SK-N-SH treated with all-trans-retinoic acid at 6 μM for 48 hours (cell line): ENCODE results near the gene RASSF4.

ENCODE experiments used
- ATAC-seq: fragments of 200-7000 bp; cut with Tn5 transposase; 3 replicates; pipeline ENCODE4 v1.9.1; 2020; ENCODE audit warnings: mild to moderate bottlenecking, moderate library complexity
- ARNTL ChIP-seq: fragments of 450-650 bp; formaldehyde crosslinking; IDR thresholded peaks from 2 replicates; pipeline ENCODE4 v1.5.0; 2020; ENCODE audit warnings: low read depth, mild to moderate bottlenecking, moderate library complexity, borderline replicate concordance
- BACH2 ChIP-seq: fragments of 250-450 bp; sonication (Bioruptor Pico); IDR thresholded peaks from 2 replicates; pipeline ENCODE4 v1.9.0; 2021; ENCODE audit warnings: mild to moderate bottlenecking, borderline replicate concordance
- ESRRG ChIP-seq: fragments of 250-450 bp; sonication (Bioruptor Pico); IDR thresholded peaks from 2 replicates; pipeline ENCODE4 v1.6.1; 2021; ENCODE audit warnings: mild to moderate bottlenecking
- GLIS3 ChIP-seq: fragments of 250-450 bp; sonication (Bioruptor Pico); IDR thresholded peaks from 2 replicates; pipeline ENCODE4 v1.5.0; 2020; ENCODE audit warnings: mild to moderate bottlenecking, moderate library complexity
- ISL1 ChIP-seq: fragments of 250-450 bp; sonication (Bioruptor Pico); IDR thresholded peaks from 2 replicates; pipeline ENCODE4 v2.1.2; 2022; ENCODE audit warnings: mild to moderate bottlenecking, moderate library complexity
- OSR1 ChIP-seq: fragments of 250-450 bp; sonication (Bioruptor Pico); IDR thresholded peaks from 2 replicates; pipeline ENCODE4 v1.8.0; 2022; ENCODE audit warnings: moderate library complexity, mild to moderate bottlenecking, inconsistent platforms
- PPARA ChIP-seq: fragments of 250-450 bp; sonication (Bioruptor Pico); IDR thresholded peaks from 2 replicates; pipeline ENCODE4 v1.5.0; 2020; ENCODE audit warnings: mild to moderate bottlenecking, borderline replicate concordance
- RARB ChIP-seq: fragments of 250-450 bp; sonication (Bioruptor Pico); IDR thresholded peaks from 2 replicates; pipeline ENCODE4 v1.8.0; 2021; ENCODE audit warnings: mild to moderate bottlenecking, moderate library complexity
- SNAI2 ChIP-seq: fragments of 250-450 bp; sonication (Bioruptor Pico); IDR thresholded peaks from 2 replicates; pipeline ENCODE4 v1.5.0; 2020; ENCODE audit warnings: mild to moderate bottlenecking, moderate library complexity
- TCF4 ChIP-seq: fragments of 250-450 bp; sonication (Bioruptor Pico); IDR thresholded peaks from 2 replicates; pipeline ENCODE4 v1.8.0; 2021; ENCODE audit warnings: mild to moderate bottlenecking, moderate library complexity, borderline replicate concordance
- TOX ChIP-seq: fragments of 250-450 bp; sonication (Bioruptor Pico); IDR thresholded peaks from 2 replicates; pipeline ENCODE4 v1.8.0; 2021; ENCODE audit warnings: mild to moderate bottlenecking, moderate library complexity, borderline replicate concordance
- ZFP3 ChIP-seq: fragments of 250-450 bp; sonication (Bioruptor Pico); IDR thresholded peaks from 2 replicates; pipeline ENCODE4 v1.5.0; 2020; ENCODE audit warnings: mild to moderate bottlenecking, moderate library complexity
- ZNF565 ChIP-seq: fragments of 450-650 bp; formaldehyde crosslinking; conservative IDR thresholded peaks from 2 replicates; pipeline ENCODE4 v1.5.0; 2020; ENCODE audit warnings: low read depth, mild to moderate bottlenecking, moderate library complexity
- ZNF70 ChIP-seq: fragments of 450-650 bp; formaldehyde crosslinking; IDR thresholded peaks from 2 replicates; pipeline ENCODE4 v1.5.0; 2020; ENCODE audit warnings: mild to moderate bottlenecking, moderate library complexity
- ZNF8 ChIP-seq: fragments of 450-650 bp; formaldehyde crosslinking; IDR thresholded peaks from 2 replicates; pipeline ENCODE4 v1.5.0; 2020; ENCODE audit warnings: mild to moderate bottlenecking, moderate library complexity
- TF ChIP-seq, protein P1 (sequence below): fragments of 250-450 bp; sonication (Bioruptor Pico); IDR thresholded peaks from 2 replicates; pipeline ENCODE4 v1.8.0; 2020; ENCODE audit warnings: mild to moderate bottlenecking, moderate library complexity, borderline replicate concordance
- TF ChIP-seq, protein P2 (sequence below): fragments of 250-450 bp; sonication (Bioruptor Pico); IDR thresholded peaks from 2 replicates; pipeline ENCODE4 v1.5.1; 2021; ENCODE audit warnings: mild to moderate bottlenecking, moderate library complexity
- TF ChIP-seq, protein P3 (sequence below): fragments of 250-450 bp; sonication (Bioruptor Pico); IDR thresholded peaks from 2 replicates; pipeline ENCODE4 v1.5.0; 2020; ENCODE audit warnings: mild to moderate bottlenecking, moderate library complexity
- TF ChIP-seq, protein P4 (sequence below): fragments of 250-450 bp; sonication (Bioruptor Pico); IDR thresholded peaks from 2 replicates; pipeline ENCODE4 v1.8.0; 2021; ENCODE audit warnings: low read depth, mild to moderate bottlenecking, moderate library complexity, borderline replicate concordance

The RASSF4 gene

DNA sequence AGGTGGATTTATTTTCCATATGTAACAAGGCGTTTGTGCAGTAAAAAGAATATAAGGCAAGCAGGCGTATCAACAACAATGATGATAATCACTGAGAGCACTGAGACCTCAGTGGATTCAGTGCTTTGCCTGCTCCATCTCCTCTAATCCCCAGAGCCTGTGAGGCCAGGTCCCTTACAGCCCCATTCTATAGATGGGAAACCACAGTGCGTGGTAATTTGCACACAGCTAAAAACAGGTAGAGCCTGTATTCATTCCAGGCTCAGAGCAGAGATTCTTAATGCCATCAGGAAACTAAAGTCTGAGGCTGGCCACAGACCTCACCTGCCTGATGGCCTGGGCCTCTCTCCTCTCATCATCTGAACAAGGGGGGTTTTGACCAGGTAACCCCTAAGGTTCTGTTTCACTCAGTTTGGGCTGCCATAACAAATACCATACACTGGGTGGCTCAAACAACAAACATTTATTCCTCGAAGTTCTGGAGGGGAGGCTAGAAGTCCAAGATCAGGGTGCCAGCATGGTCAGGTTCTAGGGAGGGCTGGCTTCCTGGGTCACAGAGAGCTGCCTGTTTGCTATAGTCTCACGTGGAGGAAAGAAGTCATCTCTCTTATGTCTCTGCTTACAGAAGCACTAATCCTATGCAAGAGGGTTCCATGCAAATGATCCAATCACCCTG is 10.3 kb upstream of the RASSF4 start:
- ATAC-seq, result no peak
- no peak for TF ChIP-seq ZFP3 (CRISPR knock-in tag)
- TF ChIP-seq, protein P1, sequence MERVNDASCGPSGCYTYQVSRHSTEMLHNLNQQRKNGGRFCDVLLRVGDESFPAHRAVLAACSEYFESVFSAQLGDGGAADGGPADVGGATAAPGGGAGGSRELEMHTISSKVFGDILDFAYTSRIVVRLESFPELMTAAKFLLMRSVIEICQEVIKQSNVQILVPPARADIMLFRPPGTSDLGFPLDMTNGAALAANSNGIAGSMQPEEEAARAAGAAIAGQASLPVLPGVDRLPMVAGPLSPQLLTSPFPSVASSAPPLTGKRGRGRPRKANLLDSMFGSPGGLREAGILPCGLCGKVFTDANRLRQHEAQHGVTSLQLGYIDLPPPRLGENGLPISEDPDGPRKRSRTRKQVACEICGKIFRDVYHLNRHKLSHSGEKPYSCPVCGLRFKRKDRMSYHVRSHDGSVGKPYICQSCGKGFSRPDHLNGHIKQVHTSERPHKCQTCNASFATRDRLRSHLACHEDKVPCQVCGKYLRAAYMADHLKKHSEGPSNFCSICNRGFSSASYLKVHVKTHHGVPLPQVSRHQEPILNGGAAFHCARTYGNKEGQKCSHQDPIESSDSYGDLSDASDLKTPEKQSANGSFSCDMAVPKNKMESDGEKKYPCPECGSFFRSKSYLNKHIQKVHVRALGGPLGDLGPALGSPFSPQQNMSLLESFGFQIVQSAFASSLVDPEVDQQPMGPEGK (CRISPR knock-in tag), result no peak
- TF ChIP-seq ESRRG (CRISPR knock-in tag), result no peak
- TF ChIP-seq RARB (CRISPR knock-in tag), result no peak
- no peak for TF ChIP-seq ZNF8
- no peak for TF ChIP-seq ARNTL (CRISPR knock-in tag)
- TF ChIP-seq PPARA (CRISPR knock-in tag), result no peak
- TF ChIP-seq TOX, result no peak
- no peak for TF ChIP-seq TCF4 (CRISPR knock-in tag)
- no peak for TF ChIP-seq SNAI2 (CRISPR knock-in tag)
- no peak for TF ChIP-seq ISL1
- TF ChIP-seq, protein P2, sequence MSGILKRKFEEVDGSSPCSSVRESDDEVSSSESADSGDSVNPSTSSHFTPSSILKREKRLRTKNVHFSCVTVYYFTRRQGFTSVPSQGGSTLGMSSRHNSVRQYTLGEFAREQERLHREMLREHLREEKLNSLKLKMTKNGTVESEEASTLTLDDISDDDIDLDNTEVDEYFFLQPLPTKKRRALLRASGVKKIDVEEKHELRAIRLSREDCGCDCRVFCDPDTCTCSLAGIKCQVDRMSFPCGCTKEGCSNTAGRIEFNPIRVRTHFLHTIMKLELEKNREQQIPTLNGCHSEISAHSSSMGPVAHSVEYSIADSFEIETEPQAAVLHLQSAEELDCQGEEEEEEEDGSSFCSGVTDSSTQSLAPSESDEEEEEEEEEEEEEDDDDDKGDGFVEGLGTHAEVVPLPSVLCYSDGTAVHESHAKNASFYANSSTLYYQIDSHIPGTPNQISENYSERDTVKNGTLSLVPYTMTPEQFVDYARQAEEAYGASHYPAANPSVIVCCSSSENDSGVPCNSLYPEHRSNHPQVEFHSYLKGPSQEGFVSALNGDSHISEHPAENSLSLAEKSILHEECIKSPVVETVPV (CRISPR knock-in tag), result no peak

DNA sequence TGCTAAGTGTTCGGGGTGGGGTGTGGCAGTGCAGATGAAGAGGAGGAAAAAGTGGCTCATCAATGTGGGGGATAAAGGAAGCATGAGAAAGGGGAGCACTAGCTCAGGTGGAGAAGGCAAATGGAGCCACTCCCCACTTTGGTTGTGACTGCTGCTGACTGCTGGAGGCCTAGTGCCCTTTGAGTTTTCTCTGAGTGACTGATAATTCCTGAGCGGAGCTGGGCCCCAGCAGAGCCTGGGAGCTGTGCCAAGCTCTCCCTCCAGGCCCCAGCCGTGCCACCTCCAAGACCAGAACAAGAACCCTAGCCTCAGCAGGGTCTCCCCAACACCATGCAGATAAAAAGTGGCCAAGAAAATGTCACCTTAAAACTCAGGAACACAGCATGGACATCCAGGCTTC is 9.7 kb upstream of the RASSF4 start:
- ATAC-seq, result no peak
- TF ChIP-seq, protein P1 (CRISPR knock-in tag), result no peak
- TF ChIP-seq ISL1 (no peak), GLIS3 (CRISPR knock-in tag) (no peak), SNAI2 (CRISPR knock-in tag) (no peak), BACH2 (CRISPR knock-in tag) (no peak), ARNTL (CRISPR knock-in tag) (no peak), ZNF565 (no peak), TOX (no peak), OSR1 (CRISPR knock-in tag) (no peak), ESRRG (CRISPR knock-in tag) (no peak), PPARA (CRISPR knock-in tag) (no peak), ZNF70 (CRISPR knock-in tag) (no peak), ZNF8 (no peak), RARB (CRISPR knock-in tag) (no peak), TCF4 (CRISPR knock-in tag) (no peak)
- TF ChIP-seq, protein P3, sequence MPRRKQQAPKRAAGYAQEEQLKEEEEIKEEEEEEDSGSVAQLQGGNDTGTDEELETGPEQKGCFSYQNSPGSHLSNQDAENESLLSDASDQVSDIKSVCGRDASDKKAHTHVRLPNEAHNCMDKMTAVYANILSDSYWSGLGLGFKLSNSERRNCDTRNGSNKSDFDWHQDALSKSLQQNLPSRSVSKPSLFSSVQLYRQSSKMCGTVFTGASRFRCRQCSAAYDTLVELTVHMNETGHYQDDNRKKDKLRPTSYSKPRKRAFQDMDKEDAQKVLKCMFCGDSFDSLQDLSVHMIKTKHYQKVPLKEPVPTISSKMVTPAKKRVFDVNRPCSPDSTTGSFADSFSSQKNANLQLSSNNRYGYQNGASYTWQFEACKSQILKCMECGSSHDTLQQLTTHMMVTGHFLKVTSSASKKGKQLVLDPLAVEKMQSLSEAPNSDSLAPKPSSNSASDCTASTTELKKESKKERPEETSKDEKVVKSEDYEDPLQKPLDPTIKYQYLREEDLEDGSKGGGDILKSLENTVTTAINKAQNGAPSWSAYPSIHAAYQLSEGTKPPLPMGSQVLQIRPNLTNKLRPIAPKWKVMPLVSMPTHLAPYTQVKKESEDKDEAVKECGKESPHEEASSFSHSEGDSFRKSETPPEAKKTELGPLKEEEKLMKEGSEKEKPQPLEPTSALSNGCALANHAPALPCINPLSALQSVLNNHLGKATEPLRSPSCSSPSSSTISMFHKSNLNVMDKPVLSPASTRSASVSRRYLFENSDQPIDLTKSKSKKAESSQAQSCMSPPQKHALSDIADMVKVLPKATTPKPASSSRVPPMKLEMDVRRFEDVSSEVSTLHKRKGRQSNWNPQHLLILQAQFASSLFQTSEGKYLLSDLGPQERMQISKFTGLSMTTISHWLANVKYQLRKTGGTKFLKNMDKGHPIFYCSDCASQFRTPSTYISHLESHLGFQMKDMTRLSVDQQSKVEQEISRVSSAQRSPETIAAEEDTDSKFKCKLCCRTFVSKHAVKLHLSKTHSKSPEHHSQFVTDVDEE (CRISPR knock-in tag), result no peak
- TF ChIP-seq, protein P4, sequence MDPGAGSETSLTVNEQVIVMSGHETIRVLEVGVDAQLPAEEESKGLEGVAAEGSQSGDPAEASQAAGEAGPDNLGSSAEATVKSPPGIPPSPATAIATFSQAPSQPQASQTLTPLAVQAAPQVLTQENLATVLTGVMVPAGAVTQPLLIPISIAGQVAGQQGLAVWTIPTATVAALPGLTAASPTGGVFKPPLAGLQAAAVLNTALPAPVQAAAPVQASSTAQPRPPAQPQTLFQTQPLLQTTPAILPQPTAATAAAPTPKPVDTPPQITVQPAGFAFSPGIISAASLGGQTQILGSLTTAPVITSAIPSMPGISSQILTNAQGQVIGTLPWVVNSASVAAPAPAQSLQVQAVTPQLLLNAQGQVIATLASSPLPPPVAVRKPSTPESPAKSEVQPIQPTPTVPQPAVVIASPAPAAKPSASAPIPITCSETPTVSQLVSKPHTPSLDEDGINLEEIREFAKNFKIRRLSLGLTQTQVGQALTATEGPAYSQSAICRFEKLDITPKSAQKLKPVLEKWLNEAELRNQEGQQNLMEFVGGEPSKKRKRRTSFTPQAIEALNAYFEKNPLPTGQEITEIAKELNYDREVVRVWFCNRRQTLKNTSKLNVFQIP (CRISPR knock-in tag), result no peak
- TF ChIP-seq, protein P2 (CRISPR knock-in tag), result no peak
